ENCODE data around the gene PHIP.

- TF ChIP-seq CTCF (IDR thresholded peaks at IDR 0.05; ENCODE audit: low read depth, low read length) (no peak), MAX (IDR thresholded peaks at IDR 0.05; ENCODE audit: low read depth, low read length) (no peak)
These were observed 161.6 kb downstream of the PHIP start for GRCh38 chr6:78916411-78916810.
